Caco-2 (cell line): ENCODE data around the gene RAB32. TPM values are rescaled to one million over a fixed set of nuclear protein-coding genes. Genes with fewer than 3 reads are reported as not detected.
"Not testable (repeated sequence)": the region's sequence is repeated elsewhere in the genome, so short reads cannot be mapped to it uniquely, and the experiment has no call there.

ENCODE experiments used
- BruUV-seq: library from RNA; stranded (reverse); fragments of 400-500 nt; replicated peaks from 2 replicates; lab custom pipeline; 2021; lab: Mats Ljungman, UMichigan
- CTCF ChIA-PET: fragments of 300-600 bp; sonication (Branson Sonifier 250); formaldehyde crosslinking; loops from one replicate; lab custom pipeline; 2022; ENCODE audit warnings: antibody characterized with exemption; lab: Charles Lee
- POLR2A ChIA-PET: fragments of 300-600 bp; sonication (Branson Sonifier 250); formaldehyde crosslinking; loops from one replicate; lab custom pipeline; 2022; ENCODE audit warnings: antibody characterized with exemption; lab: Charles Lee
- DNase-seq, 2 experiments: peaks; one replicate each; pipeline versions ENCODE4 v3.0.0 to v3.0.0-alpha.2; 2020 to 2022
- H3K27me3 ChIP-seq: replicated peaks from 2 replicates; pipeline ENCODE4 v1.6.0; 2011; ENCODE audit warnings: low read length; ENCODE audit not compliant: control insufficient read depth, insufficient read depth
- H3K36me3 ChIP-seq: 2 replicates; pipeline ENCODE4 v1.5.1; 2011; ENCODE audit warnings: low read length; ENCODE audit not compliant: control insufficient read depth, insufficient read depth
- H3K4me1 ChIP-seq: fragments of 250-450 bp; sonication (Bioruptor Pico); 2 replicates; pipeline ENCODE4 v1.5.1; 2020; ENCODE audit warnings: mild to moderate bottlenecking
- H3K4me3 ChIP-seq: 2 replicates; pipeline ENCODE4 v1.5.1; 2011; ENCODE audit warnings: low read depth, mild to moderate bottlenecking, control low read depth, low read length
- H3K9me3 ChIP-seq: fragments of 250-450 bp; sonication (Bioruptor Pico); 2 replicates; pipeline ENCODE4 v1.5.1; 2020; ENCODE audit warnings: mild to moderate bottlenecking, moderate library complexity
- H3K27ac Mint-ChIP-seq: one replicate; pipeline ENCODE4 v1.8.0; 2022; ENCODE audit warnings: mixed read lengths; ENCODE audit not compliant: unreplicated experiment
- H3K27me3 Mint-ChIP-seq: one replicate; pipeline ENCODE4 v1.8.0; 2022; ENCODE audit warnings: mixed read lengths; ENCODE audit not compliant: insufficient read depth, unreplicated experiment
- H3K36me3 Mint-ChIP-seq: one replicate; pipeline ENCODE4 v1.8.0; 2022; ENCODE audit warnings: mild to moderate bottlenecking, mixed read lengths; ENCODE audit not compliant: insufficient read depth, unreplicated experiment
- H3K4me1 Mint-ChIP-seq: one replicate; pipeline ENCODE4 v1.8.0; 2022; ENCODE audit warnings: low read depth, mixed read lengths; ENCODE audit not compliant: unreplicated experiment
- H3K4me3 Mint-ChIP-seq: one replicate; pipeline ENCODE4 v1.8.0; 2022; ENCODE audit warnings: mild to moderate bottlenecking, moderate library complexity, mixed read lengths; ENCODE audit not compliant: unreplicated experiment
- H3K9me3 Mint-ChIP-seq: one replicate; pipeline ENCODE4 v1.8.0; 2022; ENCODE audit warnings: mixed read lengths; ENCODE audit not compliant: unreplicated experiment
- intact Hi-C: fragments of 100-400 bp; cut with micrococcal nuclease; formaldehyde crosslinking; loops from one replicate; pipeline ENCODE4 v1.10.0; 2022; ENCODE audit not compliant: unreplicated experiment
- total RNA-seq: library from RNA; stranded (reverse); gene quantifications from 2 replicates; pipeline ENCODE4 v1.2.3, GENCODE V29; 2022
- TF ChIP-seq, protein P1 (sequence below), 2 experiments: fragments of 200-600 bp in 1 of 2; IDR thresholded peaks; 1 replicate in 1 of 2; 2 replicates in 1 of 2; pipeline versions ENCODE4 v1.5.1 to v1.8.0; 2011 to 2022; ENCODE audit warnings: antibody characterized with exemption in 1 of 2, control low read depth in 1 of 2, inconsistent platforms in 1 of 2, low read depth in 1 of 2, low read length in 1 of 2, mild to moderate bottlenecking in 1 of 2, moderate library complexity in 1 of 2; ENCODE audit not compliant: insufficient read depth in 1 of 2, severe bottlenecking in 1 of 2, unreplicated experiment in 1 of 2

RAB32 gene
- total RNA-seq, 1 experiment from 2014 or later, result 11.8 TPM

DNA sequence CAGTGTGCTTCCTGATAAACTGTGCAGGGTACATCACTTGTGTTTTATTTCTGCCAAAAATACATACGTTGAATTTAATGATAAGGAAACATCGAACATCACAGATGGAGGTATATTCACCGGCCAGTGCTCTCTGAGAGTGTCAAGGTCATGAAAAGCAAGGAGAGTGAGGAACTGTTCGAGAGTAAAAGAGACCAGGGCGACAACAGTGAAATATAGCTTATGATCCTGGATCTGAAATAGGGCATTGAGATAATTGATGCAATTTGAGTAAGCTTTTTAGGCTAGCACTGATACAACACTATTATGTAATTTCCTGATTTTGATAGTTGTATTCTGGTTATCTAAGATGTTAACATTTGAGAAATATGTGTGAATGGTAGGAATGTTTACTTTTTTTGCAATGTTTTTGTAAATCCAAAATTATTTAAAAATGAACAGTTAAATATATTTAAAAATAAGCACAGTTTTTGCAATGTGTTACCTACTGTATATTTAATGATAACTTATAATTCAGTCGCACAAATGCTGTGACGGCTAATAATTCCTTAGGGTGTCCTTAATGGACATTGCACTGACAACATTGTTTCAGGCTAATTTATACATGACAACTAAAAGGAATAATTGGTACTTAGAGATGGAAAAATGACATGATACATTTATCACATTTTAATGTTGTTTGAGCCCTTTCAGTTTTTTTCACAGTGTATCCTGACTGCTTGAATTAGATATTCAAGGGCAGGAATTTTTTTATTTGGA lies 9.9 kb downstream of the RAB32 start:
- Mint-ChIP-seq H3K27ac (no peak overlapping the region), H3K27me3 (no peaks in the 10 kb centered on the region)
- TF ChIP-seq, protein P1, sequence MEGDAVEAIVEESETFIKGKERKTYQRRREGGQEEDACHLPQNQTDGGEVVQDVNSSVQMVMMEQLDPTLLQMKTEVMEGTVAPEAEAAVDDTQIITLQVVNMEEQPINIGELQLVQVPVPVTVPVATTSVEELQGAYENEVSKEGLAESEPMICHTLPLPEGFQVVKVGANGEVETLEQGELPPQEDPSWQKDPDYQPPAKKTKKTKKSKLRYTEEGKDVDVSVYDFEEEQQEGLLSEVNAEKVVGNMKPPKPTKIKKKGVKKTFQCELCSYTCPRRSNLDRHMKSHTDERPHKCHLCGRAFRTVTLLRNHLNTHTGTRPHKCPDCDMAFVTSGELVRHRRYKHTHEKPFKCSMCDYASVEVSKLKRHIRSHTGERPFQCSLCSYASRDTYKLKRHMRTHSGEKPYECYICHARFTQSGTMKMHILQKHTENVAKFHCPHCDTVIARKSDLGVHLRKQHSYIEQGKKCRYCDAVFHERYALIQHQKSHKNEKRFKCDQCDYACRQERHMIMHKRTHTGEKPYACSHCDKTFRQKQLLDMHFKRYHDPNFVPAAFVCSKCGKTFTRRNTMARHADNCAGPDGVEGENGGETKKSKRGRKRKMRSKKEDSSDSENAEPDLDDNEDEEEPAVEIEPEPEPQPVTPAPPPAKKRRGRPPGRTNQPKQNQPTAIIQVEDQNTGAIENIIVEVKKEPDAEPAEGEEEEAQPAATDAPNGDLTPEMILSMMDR (IDR thresholded peaks at IDR 0.05; ENCODE audit: insufficient read depth in 1 of 2, low read depth in 1 of 2, low read length in 1 of 2, severe bottlenecking in 1 of 2, unreplicated experiment in 1 of 2), result no peak

DNA sequence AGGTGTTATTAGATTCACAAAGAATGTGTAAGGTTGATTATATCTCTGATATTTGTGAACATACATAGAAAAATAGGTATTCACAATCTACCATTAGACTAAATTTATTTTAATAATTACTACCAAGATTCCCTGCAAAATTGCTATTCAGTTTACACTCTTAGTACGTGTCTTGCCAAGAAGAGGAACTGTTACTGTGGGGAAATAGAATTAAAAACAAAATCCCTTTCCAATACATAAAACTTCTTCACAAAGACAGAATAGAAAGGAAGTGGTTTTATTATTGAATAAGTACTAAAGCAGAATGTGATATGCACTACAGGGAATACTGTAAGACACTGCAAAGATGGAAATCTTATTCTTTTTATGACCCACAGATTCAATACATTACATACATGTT lies 17.0 kb downstream of the RAB32 start:
- CTCF ChIA-PET, result no interaction called here
- Mint-ChIP-seq H3K27ac (no peak overlapping the region), H3K4me3 (no peak overlapping the region), H3K9me3 (no peaks in the 10 kb centered on the region), H3K4me1 (no peaks in the 10 kb centered on the region), H3K27me3 (peaks cover 3% of the 10 kb centered on the region), H3K36me3 (no peaks in the 10 kb centered on the region)
- POLR2A ChIA-PET, result no interaction called here
- no peaks in the 10 kb centered on the region for H3K36me3 ChIP-seq
- H3K4me3 ChIP-seq, result no peak overlapping the region
- no peak for DNase-seq
- BruUV-seq, result no TSS peak
- intact Hi-C loops, result no loop called here
- H3K27me3 ChIP-seq, result no peaks in the 10 kb centered on the region
- H3K9me3 ChIP-seq, result no peaks in the 10 kb centered on the region
- H3K4me1 ChIP-seq, result no peaks in the 10 kb centered on the region
- TF ChIP-seq, protein P1 (IDR thresholded peaks at IDR 0.05; ENCODE audit: insufficient read depth in 1 of 2, low read depth in 1 of 2, low read length in 1 of 2, severe bottlenecking in 1 of 2, unreplicated experiment in 1 of 2), result no peak

More for the DNA sequence above, 9.9 kb downstream of the RAB32 start:
- H3K27me3 ChIP-seq, result no peaks in the 10 kb centered on the region
- Mint-ChIP-seq H3K4me1 (no peaks in the 10 kb centered on the region), H3K4me3 (no peak overlapping the region), H3K36me3 (peaks cover 7% of the 10 kb centered on the region), H3K9me3 (no peaks in the 10 kb centered on the region)
- H3K36me3 ChIP-seq, result no peaks in the 10 kb centered on the region
- no TSS peak for BruUV-seq
- no peak overlapping the region for H3K4me3 ChIP-seq
- CTCF ChIA-PET, result no interaction called here
- POLR2A ChIA-PET, result no interaction called here
- DNase-seq, result no peak
- H3K4me1 ChIP-seq, result no peaks in the 10 kb centered on the region
- no peaks in the 10 kb centered on the region for H3K9me3 ChIP-seq
- intact Hi-C loops, result no loop called here

GRCh38 chr6:146566661-146567060 lies 23.0 kb downstream of the RAB32 start:
- H3K27me3 Mint-ChIP-seq, H3K36me3 ChIP-seq, H3K9me3 ChIP-seq, H3K9me3 Mint-ChIP-seq, H3K4me1 Mint-ChIP-seq, H3K27me3 ChIP-seq, H3K4me3 ChIP-seq, CTCF ChIA-PET, H3K4me1 ChIP-seq, H3K36me3 Mint-ChIP-seq, DNase-seq, intact Hi-C loops, H3K4me3 Mint-ChIP-seq, POLR2A ChIA-PET, BruUV-seq, H3K27ac Mint-ChIP-seq: not testable (repeated sequence)

DNA sequence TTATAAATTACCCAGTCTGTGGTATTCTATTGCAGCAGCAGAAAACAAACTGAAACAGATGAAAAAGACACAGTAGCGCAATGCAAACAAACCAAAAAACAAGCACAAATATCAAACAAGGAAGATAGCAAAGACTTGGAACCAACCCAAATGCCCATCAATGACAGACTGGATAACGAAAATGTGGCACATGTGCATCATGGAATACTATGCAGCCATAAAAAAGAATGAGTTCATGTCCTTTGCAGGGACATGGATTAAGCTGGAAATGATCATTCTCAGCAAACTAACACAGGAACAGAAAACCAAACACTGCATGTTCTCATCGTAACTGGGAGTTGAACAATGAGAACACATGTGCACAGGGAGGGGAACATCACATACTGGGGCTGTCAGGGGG lies 25.0 kb downstream of the RAB32 start:
- H3K4me3 Mint-ChIP-seq, result not testable (repeated sequence)

More for the DNA sequence above, 25.0 kb downstream of the RAB32 start:
- H3K9me3 ChIP-seq, H3K27me3 Mint-ChIP-seq, H3K4me3 ChIP-seq, H3K36me3 ChIP-seq, BruUV-seq, DNase-seq, POLR2A ChIA-PET, H3K4me1 ChIP-seq, H3K4me1 Mint-ChIP-seq, CTCF ChIA-PET, H3K27me3 ChIP-seq, H3K27ac Mint-ChIP-seq, H3K36me3 Mint-ChIP-seq, intact Hi-C loops, H3K9me3 Mint-ChIP-seq: not testable (repeated sequence)
